Pancreas (tissue), 10 donors: ENCODE measurements around the gene PUS3. TPM values are rescaled to one million over a fixed set of nuclear protein-coding genes. Genes with fewer than 3 reads are reported as not detected.

Experiments used
- ATAC-seq, 4 donors: fragments of 200-7000 bp; cut with Tn5 transposase; one replicate each; pipeline versions ENCODE4 v1.8.0 to v1.9.1; 2020; ENCODE audit warnings: mild to moderate bottlenecking in 4 of 4, moderate library complexity in 4 of 4
- DNase-seq, 6 donors: peaks; one replicate each; pipeline ENCODE4 v3.0.0-alpha.2; 2020
- FAIRE-seq: peaks from 2 replicates; lab custom pipeline; 2012; peaks lifted over from hg19 to GRCh38; lab: Jason Lieb, UNC
- H3K27ac ChIP-seq, 4 donors: fragments of 200-600 bp; sonication (generic); 1 replicate in 3 of 4; 2 replicates in 1 of 4; pipeline versions ENCODE4 v1.5.0 to v1.8.0; 2020
- H3K27me3 ChIP-seq, 4 donors: fragments of 200-600 bp; one replicate each; pipeline ENCODE4 v1.8.0; 2021
- H3K36me3 ChIP-seq, 3 donors: fragments of 200-600 bp; sonication (generic) in 1 of 3; one replicate each; pipeline versions ENCODE4 v1.5.0 to v1.8.0; 2020 to 2021
- H3K4me1 ChIP-seq, 3 donors: fragments of 200-600 bp; one replicate each; pipeline ENCODE4 v1.8.0; 2021
- H3K4me3 ChIP-seq, 4 donors: fragments of 200-600 bp; sonication (generic) in 2 of 4; one replicate each; pipeline versions ENCODE4 v1.5.0 to v1.8.0; 2020 to 2021
- H3K9me3 ChIP-seq, 4 donors: fragments of 200-600 bp; one replicate each; pipeline ENCODE4 v1.8.0; 2021
- CTCF ChIP-seq, 4 donors: fragments of 200-600 bp; sonication (generic) in 3 of 4; IDR thresholded peaks; one replicate each; pipeline versions ENCODE4 v1.5.0 to v1.8.0; 2021; ENCODE audit warnings: antibody characterized with exemption in 4 of 4
- WGBS, 2 donors: extraction: QIAGEN DNeasy Blood & Tissue Kit; methylation state at CpG; one replicate each; pipeline ENCODE4 v1.1.7; 2013; 5-methylcytosine and 5-hydroxymethylcytosine counted together
- intact Hi-C, 3 donors: fragments of 100-400 bp; cut with DNase I; formaldehyde crosslinking; loops; one replicate each; pipeline versions ENCODE4 v1.11.1 to v1.14.2; 2022
- polyA plus RNA-seq, 2 donors: library from polyadenylated mRNA; stranded (reverse); fragments of 200-250 nt; gene quantifications; one replicate each; pipeline ENCODE4 v1.2.3, GENCODE V29; 2013
- total RNA-seq, 6 donors: library from RNA; stranded (reverse); fragmentation: NEBNext Ultra II Directional in 4 of 6; extraction: Animal tissue kit (Norgen Biotek cat#: 25700) in 4 of 6; gene quantifications; one replicate each; pipeline versions ENCODE4 v1.2.1 to v1.2.4, GENCODE V29; 2021 to 2023
- donor health status: healthy with polysubstance abuse.
- donor health status: DM: no; HTN: no; CAD: no; lungs with moderate emphysema.
- donor health status: DM: no; HTN: no; CAD: no.
- donor health status: control.
- donor health status: control.
- donor health status: Bipolar disorder and iron deficiency.
- donor health status: DM: yes; HTN: yes; CAD: no.
- donor health status: DM: no; HTN: no; CAD: no.
- donor health status: DM: no; HTN: no; CAD: no.
- donor health status: DM: yes; HTN: yes; CAD: no.

Gene PUS3
- total and polyA plus RNA-seq, 8 donors = 8.9 to 17.9 (median 10.5) TPM

- Histone ChIP-seq H3K27me3 (no peaks in the 10 kb centered on the region), H3K9me3 (no peaks in the 10 kb centered on the region), H3K27ac (no peak overlapping the region), H3K4me1 (no peaks in the 10 kb centered on the region), H3K36me3 (no peaks in the 10 kb centered on the region), H3K4me3 (no peak overlapping the region)
- no peak for FAIRE-seq
- ATAC-seq = no peak
- 89 to 96% methylated on average over 4 of the region's 4 CpGs for WGBS, 2 donors
- intact Hi-C loops = no loop called here
- no peak for TF ChIP-seq CTCF (IDR thresholded peaks at IDR 0.05)
- DNase-seq = no peak
Measured at GRCh38 chr11:125940145-125940544, 37.1 kb upstream of the PUS3 start.

- DNase-seq (no peak), ATAC-seq (no peak), FAIRE-seq (no peak)
- Histone ChIP-seq H3K27ac (no peak overlapping the region), H3K4me3 (no peak overlapping the region), H3K4me1 (no peaks in the 10 kb centered on the region), H3K36me3 (no peaks in the 10 kb centered on the region), H3K27me3 (no peaks in the 10 kb centered on the region), H3K9me3 (no peaks in the 10 kb centered on the region)
- 57 to 60% methylated on average over 4 of the region's 4 CpGs for WGBS, 2 donors
- intact Hi-C loops = loop anchor here in 1 of 3 donors (5.0 kb wide), 1 partner anchor 248 kb away; no protein-coding TSS in a partner anchor
- no peak for TF ChIP-seq CTCF (IDR thresholded peaks at IDR 0.05)
Measured at GRCh38 chr11:125939081-125939521, 36.1 kb upstream of the PUS3 start.

- FAIRE-seq = no peak
Measured at GRCh38 chr11:125938418-125938817, 35.4 kb upstream of the PUS3 start.

GRCh38 chr11:125935618-125936199 is 32.7 kb upstream of the PUS3 start:
- Histone ChIP-seq H3K4me3 (no peak overlapping the region), H3K27me3 (peaks cover 0 to 7% (median 0%) of the 10 kb centered on the region in 4 donors), H3K36me3 (no peaks in the 10 kb centered on the region), H3K27ac (no peak overlapping the region), H3K9me3 (no peaks in the 10 kb centered on the region), H3K4me1 (no peaks in the 10 kb centered on the region)
- ATAC-seq (no peak), FAIRE-seq (no peak), DNase-seq (no peak)
- intact Hi-C loops = loop anchor here in 1 of 3 donors (5.0 kb wide), 1 partner anchor 252 kb away; no protein-coding TSS in a partner anchor
- no peak for TF ChIP-seq CTCF (IDR thresholded peaks at IDR 0.05)
- WGBS, 2 donors = 78 to 79% methylated on average over 12 of the region's 12 CpGs

More at GRCh38 chr11:125938418-125938817, 35.4 kb upstream of the PUS3 start:
- ATAC-seq (no peak), DNase-seq (no peak)
- Histone ChIP-seq H3K9me3 (no peaks in the 10 kb centered on the region), H3K27me3 (no peaks in the 10 kb centered on the region), H3K36me3 (no peaks in the 10 kb centered on the region), H3K27ac (no peak overlapping the region), H3K4me1 (no peaks in the 10 kb centered on the region), H3K4me3 (no peak overlapping the region)
- no peak for TF ChIP-seq CTCF (IDR thresholded peaks at IDR 0.05)
- intact Hi-C loops = loop anchor here in 1 of 3 donors (5.0 kb wide), 1 partner anchor 249 kb away; no protein-coding TSS in a partner anchor
- 75 to 84% methylated on average over 5 of the region's 5 CpGs for WGBS, 2 donors

GRCh38 chr11:125935056-125935455 is 32.0 kb upstream of the PUS3 start:
- Histone ChIP-seq H3K4me3 (no peak overlapping the region), H3K4me1 (no peaks in the 10 kb centered on the region), H3K9me3 (no peaks in the 10 kb centered on the region), H3K27me3 (peaks cover 0 to 7% (median 0%) of the 10 kb centered on the region in 4 donors), H3K27ac (no peak overlapping the region), H3K36me3 (no peaks in the 10 kb centered on the region)
- intact Hi-C loops = loop anchor here in 1 of 3 donors (5.0 kb wide), 1 partner anchor 252 kb away; no protein-coding TSS in a partner anchor
- WGBS, 2 donors = 94% methylated on average over 2 of the region's 2 CpGs
- no peak for ATAC-seq
- TF ChIP-seq CTCF (IDR thresholded peaks at IDR 0.05) = no peak
- no peak for FAIRE-seq
- no peak for DNase-seq
